GM12801 (cell line): Measurements from ENCODE around the gene TTC36.

Source experiments
- TF ChIP-seq, protein P1 (sequence below): IDR thresholded peaks from one replicate; pipeline ENCODE4 v1.5.1; 2011; ENCODE audit warnings: control low read depth; ENCODE audit not compliant: insufficient read length; ENCODE audit errors: extremely low read depth

The TTC36 gene

GRCh38 chr11:118572981-118573550 is 45.8 kb downstream of the TTC36 start:
- TF ChIP-seq, protein P1, sequence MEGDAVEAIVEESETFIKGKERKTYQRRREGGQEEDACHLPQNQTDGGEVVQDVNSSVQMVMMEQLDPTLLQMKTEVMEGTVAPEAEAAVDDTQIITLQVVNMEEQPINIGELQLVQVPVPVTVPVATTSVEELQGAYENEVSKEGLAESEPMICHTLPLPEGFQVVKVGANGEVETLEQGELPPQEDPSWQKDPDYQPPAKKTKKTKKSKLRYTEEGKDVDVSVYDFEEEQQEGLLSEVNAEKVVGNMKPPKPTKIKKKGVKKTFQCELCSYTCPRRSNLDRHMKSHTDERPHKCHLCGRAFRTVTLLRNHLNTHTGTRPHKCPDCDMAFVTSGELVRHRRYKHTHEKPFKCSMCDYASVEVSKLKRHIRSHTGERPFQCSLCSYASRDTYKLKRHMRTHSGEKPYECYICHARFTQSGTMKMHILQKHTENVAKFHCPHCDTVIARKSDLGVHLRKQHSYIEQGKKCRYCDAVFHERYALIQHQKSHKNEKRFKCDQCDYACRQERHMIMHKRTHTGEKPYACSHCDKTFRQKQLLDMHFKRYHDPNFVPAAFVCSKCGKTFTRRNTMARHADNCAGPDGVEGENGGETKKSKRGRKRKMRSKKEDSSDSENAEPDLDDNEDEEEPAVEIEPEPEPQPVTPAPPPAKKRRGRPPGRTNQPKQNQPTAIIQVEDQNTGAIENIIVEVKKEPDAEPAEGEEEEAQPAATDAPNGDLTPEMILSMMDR: no peak

DNA sequence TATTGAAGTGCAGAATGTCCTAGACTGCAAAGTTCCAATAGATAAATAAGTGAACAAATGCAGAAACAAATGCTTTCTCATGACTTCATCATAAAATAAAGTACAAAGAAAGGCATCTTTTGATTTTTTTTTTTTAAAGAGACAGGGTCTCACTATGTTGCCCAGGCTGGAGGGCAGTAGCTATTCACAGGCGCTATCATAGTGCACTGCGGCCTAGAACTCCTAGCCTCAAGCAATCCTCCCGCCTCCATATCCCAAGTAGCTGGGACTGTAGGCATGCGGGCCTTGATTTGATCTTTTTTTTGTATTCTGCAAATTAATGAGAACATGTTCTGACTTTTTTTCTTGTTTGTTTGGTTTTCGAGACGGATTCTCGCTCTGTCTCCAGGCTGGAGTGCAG is 47.4 kb downstream of the TTC36 start:
- TF ChIP-seq, protein P1: no peak
